ENCODE results near the gene PLA2G4A.

Gene PLA2G4A

DNA sequence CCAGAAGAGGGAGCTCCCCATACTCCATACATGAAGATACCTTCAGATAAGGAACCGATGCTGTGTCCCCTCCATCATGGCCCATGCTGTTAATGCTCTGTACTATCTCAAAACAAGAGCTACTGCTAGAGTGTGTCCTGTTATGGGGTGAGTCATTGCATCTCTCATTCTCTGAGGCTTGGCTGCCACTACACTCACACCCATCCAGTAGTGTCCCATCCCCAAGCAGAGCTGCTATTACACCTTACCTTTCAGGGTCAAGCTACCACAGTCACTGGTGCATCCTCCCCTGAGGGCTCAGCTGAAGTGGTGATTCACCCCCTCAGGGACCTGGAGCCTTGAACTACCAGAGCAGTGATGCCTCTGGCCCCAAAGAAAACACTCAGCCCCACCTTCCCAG lies 198.5 kb downstream of the PLA2G4A start:
- no peak for DNase-seq (ENCODE audit: low read depth)

DNA sequence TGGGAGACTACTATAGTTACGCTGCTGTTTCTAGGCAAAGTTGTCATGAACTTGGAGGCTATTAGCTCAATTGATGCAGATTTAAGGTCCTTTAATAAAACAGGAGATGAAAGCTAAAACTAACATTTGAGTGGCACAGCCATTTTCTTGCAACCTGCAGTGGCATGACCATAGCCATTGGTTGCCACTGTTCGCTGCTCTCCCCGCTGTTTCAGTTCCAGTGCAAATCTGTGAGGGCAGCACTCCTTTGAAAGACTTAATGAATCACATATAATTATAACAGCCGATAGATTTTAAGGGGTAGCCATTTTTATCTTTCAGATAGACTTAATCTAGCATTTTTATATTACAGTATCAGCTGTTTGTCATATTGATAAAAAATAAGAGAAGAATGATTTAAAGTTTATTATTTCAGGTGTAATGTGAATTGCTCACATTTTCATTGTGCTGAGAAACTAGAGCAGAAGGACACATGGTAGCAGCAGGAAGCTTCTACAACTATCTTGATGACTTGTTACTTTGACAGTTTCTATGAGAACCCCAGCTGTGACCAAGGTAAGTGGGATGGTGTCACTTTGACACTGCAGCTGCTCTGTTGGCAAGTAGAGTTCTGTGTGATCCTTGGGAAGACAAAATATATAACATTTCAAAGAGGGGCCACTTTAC lies 203.7 kb downstream of the PLA2G4A start:
- no peak for DNase-seq (ENCODE audit: low read depth)

DNA sequence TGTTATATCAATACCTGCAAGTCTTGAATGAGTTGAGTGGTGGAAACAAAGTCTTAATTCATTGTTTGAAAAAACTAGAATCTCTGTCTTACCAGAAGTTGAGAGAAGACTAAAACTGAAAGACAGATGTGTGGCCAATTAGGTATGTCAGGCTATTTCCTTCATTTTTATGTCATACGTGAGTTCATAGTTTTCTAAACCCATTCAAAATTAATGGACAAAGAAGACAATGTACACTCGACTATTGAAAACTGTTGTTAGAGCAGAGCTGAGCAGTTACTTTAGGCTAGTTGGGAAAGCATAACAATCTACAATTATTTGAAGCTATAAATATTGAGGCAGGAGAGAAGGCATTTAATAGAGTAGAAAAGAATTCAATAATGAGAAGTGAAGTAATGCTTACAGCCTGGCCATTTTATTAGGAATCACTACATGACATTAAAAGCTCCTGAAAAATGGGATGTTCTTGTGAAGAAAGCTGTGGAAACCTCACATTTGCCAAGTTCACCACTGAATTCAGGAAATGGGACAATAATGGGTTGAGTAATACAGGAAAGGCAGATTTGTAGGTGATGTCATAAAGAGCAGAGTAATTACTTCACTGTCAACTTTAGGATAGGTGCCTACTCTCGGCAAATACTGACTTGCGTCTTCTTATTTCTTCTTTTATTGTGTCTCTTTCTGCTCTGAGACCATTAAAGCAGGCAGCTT lies 204.4 kb downstream of the PLA2G4A start:
- no peak for DNase-seq (ENCODE audit: low read depth)

DNA sequence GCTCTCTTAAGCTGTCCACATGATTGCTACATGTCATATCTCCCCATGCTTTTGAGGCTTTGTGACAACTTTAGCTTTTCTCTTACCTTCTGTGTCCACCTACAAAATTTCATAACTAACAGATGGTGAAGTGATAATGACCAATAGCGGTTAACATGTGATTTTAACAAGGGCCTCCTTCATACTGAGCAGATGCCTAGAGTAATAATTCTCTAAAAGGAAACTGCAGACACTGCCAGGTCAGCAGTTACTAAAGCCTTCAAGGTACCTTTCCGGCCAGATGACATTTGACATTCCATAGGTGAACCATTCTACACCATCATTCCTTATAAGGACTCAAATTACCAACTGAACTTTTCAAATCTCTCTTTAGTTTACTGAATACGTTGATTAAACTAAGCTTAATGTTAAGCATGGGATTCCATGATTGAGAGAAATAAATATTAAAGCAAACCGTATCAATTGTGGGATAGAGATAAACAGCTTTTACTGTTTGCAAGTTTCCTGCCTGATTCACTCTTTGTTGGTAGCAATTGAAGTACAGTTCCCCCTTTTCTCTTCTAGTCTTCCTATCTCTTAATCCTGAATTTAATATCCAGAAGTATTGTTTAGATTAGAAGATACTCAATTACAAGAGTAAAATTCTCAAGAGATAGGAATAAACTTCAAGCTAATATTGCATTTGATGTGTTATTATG lies 205.1 kb downstream of the PLA2G4A start:
- DNase-seq (ENCODE audit: low read depth): no peak

DNA sequence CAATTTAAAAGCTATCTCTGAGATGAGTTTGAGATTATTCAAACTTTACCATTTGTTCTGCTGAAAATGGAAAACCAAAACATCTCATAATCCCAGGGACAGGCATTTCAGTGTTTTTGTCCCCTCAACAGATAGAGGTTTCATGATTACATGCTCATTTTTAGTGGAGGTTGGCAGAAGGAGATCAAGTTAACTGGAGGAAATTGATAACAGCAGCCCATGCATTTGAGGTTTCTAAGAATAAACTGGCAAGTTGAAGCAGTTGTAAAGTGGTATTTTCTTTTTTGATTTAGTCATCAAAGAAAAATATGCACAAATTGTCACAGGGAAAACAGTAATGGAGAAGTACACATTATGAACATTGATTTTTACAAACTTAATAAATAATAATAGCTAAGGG lies 205.8 kb downstream of the PLA2G4A start:
- DNase-seq (ENCODE audit: low read depth): no peak

DNA sequence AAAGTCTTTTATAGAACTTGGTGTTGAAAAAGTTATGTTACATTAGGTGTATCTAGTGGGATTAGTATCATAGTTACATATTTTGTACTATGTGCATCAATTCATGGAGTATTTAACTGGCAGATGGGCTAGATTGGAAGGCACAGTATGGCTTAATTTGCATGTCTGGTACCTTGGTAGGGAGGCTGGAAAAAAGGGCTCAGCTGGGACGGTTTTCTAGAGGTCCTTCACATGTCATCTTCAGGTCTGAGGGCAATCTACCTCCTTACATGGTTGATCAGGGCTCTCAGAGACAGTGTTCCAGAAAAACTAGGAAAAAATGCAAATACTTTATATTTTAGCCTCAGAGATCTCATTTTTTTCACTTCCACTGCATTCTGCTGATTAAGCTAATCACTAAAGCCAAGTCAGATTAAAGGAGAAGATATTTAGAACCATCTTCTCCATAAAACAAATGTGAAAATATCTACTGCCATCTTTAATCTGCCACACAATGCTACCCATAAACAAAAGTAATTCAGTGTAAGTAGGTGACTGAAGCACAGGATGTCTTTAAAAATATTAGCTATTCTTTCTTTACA lies 209.3 kb downstream of the PLA2G4A start:
- no peak for DNase-seq (ENCODE audit: low read depth)

All from EH (cell line).